ENCODE data around the gene SPATA31A5. TPM values are rescaled to one million over a fixed set of nuclear protein-coding genes. Genes with fewer than 3 reads are reported as not detected.

Gene SPATA31A5
- total RNA-seq: not detected in 2 replicates

GRCh38 chr9:60914107-60914506 lies at the start of gene SPATA31A5:
Gene SPATA31A5, plus strand, starts transcription at chr9:60914407. Its CDS starts 29 bp downstream, at chr9:60914436.

Small RNAs within 50 kb of the gene (small RNA-seq; reads per million reads assigned to genes)
- not detected for gene AL590491.3
